GM12891 (cell line): ENCODE measurements around the gene SMARCC2.

ENCODE experiments used
- PAX5 ChIP-seq: IDR thresholded peaks from 2 replicates; pipeline ENCODE4 v1.6.1; 2011; ENCODE audit warnings: low read length, moderate library complexity, mild to moderate bottlenecking; ENCODE audit not compliant: insufficient read depth, severe bottlenecking
- POLR2A ChIP-seq: IDR thresholded peaks from 2 replicates; pipeline ENCODE4 v1.6.1; 2011; ENCODE audit warnings: low read depth, low read length, control low read depth
- POLR2AphosphoS5 ChIP-seq: IDR thresholded peaks from 2 replicates; pipeline ENCODE4 v1.6.1; 2011; ENCODE audit warnings: low read depth, low read length, control low read depth
- SPI1 ChIP-seq: IDR thresholded peaks from 2 replicates; pipeline ENCODE4 v1.6.1; 2011; ENCODE audit warnings: low read depth, low read length, control low read depth
- TAF1 ChIP-seq: IDR thresholded peaks from 2 replicates; pipeline ENCODE4 v1.6.1; 2011; ENCODE audit warnings: low read depth, low read length, control low read depth

GRCh38 chr12:56163533-56164344, 25.5 kb downstream of the SMARCC2 start:
- TF ChIP-seq POLR2A, result peak; percentile 67
- no peak for TF ChIP-seq TAF1
- TF ChIP-seq POLR2AphosphoS5, result peak; percentile 66
- no peak for TF ChIP-seq SPI1
- no peak for TF ChIP-seq PAX5
